CD4-positive, alpha-beta T cell treated with Interleukin-4 for 4 hours (primary cell): Measurements from ENCODE around the gene AMBP.
"Not testable (repeated sequence)": the region's sequence is repeated elsewhere in the genome, so short reads cannot be mapped to it uniquely, and the experiment has no call there.

Source experiments
- DNase-seq: peaks from one replicate; pipeline ENCODE4 v3.0.0-alpha.2; 2020

AMBP gene

DNA sequence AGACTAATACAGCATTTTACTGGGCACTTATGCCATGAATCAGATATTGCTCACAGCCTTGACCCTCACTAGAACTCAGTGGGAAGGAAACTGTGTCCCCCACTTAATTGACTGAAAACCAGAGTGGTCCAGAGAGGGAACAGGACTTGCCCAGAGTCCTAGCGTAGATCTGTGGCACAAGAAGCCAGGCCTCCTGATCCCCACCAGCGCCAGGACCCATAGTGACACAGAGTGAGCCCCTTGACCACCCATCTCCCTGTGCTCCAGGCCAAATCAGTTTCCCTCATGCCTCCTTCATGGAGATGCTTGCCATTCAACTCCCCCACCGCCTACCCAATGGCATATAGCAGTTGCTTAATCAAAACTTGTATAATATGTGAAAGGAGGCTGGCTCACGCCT, 12.7 kb upstream of the AMBP start:
- DNase-seq: no peak

DNA sequence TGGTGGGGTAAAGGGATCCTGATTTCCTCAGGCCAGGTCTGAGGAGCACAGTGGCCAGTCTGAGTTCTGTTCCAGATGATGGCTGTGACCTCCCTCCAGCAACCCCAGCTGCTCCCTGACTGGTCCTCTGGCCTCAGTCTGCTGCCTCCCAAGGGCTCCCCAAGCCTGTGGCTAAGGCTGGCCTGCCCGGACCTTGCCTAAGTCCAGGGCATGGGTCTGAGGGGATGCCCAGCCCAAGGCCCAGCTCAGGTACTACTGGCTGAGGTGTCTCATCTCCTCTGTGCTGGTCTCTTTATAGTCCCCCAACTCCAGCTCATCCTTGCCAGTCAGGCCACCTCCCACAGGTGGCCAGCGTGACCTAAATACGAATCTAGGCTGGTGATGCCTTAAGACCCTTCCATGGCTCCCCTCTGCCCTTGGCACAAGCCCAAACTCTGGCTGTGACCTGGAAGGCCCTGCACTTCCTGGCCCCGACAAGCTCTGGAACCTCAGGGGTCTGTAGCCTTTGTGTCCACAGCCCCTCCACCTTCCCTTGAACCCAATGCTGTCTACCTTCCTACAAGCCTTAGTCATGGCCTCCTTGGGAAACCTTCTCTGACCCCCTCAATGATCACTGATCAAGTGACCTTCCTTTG, 11.2 kb upstream of the AMBP start:
- no peak for DNase-seq

DNA sequence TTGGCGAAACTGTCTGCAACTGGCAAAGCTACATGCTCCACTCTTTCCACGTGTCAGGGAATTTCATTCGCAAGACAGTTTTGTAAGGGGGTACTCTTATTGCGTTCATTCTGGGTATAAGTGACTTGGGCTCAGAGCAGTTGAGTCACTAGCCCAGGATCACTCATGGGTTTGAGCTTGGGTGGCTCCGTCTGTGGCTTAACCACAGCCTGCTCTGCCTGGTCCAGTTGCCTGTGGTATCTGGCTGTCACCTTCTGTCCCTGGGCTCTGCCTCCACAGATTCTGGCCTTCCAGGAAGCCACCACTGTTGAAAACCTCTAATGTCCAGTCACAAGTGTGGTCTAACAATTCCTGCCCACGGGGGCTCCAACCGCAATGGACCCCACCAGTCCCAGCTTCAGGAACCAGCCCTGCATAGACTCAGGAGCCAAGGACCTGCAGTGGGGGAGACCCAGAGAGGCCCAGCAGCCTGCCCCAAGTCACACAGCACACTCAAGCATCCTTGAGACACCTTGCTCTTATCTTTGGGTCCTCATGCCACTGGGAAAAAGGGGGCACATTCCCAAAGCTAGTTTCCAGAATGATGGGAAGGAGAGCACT, 10.6 kb upstream of the AMBP start:
- DNase-seq: no peak

DNA sequence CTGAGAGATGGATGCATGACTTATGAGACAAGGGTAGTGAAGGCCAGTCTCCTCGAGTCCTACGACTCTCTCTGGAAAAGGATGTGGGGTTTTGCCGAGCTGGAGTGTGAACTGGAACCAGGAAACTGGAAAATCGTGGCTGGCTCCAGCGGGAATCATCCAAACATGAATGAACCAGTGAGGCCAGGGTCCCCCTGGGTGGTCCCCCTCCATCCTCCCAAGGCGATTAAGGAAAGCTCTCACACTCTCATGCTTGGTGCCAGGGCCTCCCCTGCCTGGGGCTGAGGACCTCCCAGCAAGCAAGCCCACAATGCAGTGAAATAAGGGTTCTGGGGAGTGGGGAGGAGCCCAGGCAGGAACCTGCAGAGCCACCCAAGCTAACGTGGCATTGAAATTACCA, 9.6 kb upstream of the AMBP start:
- DNase-seq: no peak

DNA sequence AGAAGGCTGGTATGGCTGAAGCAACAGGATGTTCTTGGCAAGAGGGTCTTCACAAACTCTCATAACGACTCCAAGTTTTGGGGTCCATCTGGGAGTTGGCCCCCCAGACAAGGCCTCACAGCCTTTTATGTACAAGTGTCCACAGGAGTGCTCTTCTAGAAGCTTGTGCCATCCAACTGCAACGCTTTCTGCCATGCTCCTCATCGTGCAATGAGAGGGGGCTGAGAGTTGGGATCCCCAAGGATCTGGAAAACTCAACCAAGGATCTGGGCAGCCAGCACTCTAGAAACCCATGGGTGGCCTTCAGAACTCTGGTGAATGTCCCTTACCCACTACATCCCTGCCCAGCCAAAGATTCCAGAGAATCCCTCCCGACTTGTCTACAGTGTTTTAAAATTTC, 8.5 kb upstream of the AMBP start:
- DNase-seq: no peak

DNA sequence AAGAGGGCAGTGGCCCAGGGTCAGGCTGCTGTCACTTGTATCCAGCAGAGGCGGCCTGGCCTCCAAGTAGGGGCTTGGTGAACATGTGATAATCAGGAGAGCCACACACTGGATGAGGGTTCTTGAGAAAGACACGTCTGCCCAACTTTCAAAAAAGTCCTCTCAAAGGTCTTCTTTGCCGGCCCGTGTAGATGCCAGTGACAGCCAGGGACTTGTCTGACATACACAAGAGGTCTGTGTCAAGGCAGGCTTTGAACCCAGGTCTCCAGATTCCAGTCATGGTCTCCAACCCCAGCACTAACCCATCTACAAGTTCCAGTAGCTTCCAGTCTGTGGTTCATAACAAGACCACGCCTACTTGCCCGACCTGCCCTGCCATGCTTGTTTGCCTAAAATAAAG, 7.9 kb upstream of the AMBP start:
- DNase-seq: no peak

DNA sequence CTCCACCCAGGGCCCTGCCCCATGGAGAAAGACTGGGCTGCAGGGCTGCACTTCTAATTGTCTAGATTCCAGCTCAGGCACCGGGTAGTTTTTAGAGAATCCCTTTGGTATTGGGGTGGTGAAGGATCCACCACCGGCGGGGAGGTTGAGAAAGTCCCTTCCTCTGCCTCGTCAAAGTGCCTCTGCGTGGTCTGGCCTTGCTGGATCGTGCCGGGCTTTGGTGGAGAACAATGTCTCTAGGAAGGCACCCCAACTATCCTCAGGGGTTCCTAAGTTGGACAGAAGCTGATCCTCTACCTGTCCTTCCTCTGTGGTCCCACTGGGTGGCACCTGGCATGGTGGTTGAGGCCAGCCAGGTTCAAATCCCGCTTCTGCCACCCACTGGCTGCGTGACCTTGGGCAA, 7.3 kb upstream of the AMBP start:
- DNase-seq: no peak

DNA sequence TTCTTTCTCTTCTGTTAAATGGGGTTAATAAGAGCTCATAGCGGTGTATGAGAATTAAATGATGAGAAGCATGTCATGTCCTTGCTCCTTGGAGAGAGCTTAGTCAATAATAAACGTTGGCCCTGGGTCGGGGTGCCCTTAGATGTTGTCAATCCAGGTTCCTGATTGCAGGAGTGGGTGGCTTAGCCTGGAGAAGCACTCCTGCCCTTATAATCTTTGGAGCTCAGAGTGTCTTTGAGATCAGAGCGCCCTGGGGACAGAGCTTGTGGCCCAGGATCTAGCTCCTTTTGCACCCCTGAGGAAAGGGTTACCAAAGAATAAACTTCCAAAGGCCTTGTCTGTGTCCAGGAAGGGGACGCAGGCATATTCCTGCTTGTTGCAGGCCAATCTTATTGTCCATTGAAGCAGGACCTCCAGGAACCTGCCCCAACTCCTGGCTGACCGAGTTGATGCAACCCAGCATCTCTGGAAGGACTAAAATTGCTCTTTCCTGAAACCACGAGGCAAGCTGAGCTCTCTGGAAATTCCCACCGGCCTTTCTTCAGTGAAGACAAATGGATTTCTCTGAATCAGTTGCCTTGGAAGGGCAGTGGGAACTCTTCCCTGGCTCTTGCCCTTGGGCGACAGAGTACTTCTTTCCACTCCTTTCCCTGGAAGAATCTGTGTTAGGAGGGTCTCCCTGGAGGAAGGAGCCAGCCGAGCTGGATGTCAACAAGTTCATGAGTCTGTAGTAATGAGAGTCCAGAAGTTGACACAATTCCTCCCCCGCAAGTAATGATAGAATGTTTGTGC, 6.4 kb upstream of the AMBP start:
- no peak for DNase-seq

DNA sequence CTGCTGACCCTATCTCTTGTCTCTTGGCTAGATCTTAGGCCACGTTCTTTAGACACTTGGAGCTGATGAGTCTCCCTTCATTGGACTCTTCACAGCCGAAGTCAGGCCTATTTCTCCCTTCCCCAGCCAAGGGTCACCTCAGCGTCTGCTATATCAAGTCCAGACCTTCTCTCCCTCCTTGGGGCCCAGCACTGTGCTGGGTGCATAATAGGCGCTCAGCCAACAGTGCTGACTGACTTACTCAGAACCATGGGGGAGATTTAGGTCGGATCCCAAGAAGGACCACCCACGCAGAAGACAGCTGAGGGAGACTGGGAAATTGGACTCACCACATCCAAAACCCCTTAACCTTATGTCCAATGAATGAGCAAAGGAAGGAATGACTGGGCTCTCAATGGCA, 5.6 kb upstream of the AMBP start:
- DNase-seq: no peak

DNA sequence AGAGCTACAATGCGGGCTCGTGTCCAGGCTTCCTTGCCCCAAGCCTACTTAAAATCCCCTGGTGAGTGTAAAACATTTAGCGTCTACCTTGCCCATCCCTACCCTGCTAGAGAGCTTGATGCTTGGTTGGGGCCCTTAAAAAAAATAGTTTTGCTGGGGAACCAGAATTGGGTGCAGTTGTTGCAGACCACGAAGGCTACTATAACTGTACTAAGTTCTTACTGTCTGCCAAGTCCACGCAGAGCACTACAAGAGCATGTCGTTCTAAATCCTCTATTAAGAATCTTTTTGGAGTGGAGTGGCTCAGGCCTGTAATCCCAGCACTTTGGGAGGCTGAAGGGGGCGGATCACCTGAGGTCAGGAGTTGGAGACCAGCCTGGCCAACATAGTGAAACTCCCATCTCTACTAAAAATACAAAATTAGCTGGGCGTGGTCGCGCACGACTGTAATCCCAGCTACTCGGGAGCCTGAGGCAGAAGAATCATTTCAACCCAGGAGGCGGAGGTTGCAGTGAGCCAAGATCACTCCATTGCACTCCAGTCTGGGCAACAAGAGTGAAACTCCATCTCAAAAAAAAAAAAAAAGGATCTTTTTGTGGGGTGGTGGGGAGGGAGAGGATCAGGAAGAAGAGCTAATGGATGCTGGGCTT, 4.8 kb upstream of the AMBP start:
- DNase-seq: not testable (repeated sequence)

DNA sequence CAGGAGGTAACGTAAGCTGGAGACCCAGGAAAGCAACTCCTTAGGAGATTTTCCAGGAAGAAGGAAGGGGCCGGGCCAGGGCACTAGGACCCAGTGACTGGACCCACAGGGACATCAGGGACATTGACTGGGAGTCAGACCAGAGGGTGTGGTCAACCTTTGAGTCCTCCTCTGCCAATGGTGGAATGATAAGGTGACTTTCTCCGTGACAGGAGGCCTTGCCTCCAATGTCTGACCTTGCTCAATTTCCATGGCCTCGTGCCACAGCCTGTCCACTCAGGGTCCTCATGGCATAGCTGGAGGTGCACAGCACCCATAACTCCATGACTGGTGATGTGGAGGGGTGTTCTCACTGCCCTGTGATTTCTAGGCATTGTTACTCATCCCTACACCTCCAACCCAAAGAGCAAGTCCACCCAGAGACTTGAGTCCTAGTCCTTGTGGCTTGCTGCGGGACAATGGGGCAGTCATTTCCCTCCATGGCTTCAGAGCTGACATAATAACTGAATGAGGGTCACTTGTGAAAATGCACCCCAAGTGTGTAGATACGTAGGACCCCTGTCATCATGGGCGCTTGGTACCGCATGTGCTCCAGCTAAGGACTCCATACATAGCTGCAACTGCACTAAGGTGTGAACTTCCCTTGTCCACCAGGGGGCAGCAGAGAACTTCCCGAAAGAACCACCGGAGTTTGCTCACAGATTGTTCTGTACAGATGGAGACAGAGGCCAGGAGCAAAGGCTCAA, 4.1 kb upstream of the AMBP start:
- DNase-seq: peak; percentile 68

DNA sequence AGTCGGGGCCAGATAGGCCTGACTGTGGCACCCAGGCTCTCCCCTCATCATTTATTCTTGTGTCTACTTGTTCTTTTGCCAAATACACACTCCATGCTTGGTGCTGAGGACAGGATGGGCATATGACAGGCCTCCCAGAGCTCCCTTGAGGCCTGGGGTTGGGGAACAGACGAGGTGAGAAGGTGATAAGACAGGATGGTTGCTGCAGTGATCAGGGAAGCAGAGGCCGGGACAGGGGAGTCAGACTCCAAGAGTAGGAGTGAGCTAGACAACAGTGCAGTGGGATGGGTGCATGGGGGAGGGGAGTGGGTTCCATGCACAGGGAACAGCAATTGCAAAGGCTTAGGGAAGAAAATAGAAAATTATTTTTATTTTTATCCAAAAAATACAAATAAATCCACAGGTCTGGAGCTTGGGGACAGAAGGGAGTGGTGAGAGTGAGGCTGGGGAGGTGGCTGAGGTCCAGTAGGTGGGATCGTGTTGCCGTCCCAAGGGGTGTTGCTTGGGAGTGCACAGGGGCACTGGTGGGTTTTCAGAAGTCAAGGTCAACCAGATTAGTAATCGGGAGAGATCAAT, 3.4 kb upstream of the AMBP start:
- no peak for DNase-seq

DNA sequence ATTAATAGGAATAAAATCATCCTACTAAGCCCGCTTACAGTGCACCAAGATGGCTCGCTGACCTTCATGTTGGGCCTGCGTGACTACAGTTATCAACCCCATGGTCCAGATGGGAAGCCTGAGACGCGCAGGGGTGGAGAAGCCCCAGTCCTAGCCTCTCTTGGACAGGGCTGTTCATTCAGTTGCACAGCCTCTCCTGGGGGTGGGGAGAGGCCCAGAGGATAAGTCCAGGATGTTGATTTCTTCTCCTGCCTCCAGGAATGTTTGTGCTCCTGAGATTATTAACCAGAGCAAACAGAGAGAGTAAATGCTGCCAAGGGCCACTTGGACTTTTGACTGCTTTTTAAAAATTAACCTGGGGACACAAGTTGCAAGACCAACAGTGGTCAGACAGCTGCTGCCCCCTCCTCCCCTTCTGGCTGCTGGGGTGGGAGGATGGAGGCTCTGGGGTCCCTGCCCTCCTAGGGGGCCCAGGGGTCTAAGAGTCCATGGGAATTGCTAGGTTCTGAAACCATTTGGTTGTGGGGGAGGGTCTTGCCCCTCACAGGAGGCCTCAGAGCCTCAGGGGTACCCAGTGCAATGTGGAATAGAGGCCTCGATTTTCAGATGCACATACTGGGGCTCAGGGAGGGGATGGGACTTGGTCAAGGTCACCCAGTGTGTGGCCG, 2.8 kb upstream of the AMBP start:
- no peak for DNase-seq

DNA sequence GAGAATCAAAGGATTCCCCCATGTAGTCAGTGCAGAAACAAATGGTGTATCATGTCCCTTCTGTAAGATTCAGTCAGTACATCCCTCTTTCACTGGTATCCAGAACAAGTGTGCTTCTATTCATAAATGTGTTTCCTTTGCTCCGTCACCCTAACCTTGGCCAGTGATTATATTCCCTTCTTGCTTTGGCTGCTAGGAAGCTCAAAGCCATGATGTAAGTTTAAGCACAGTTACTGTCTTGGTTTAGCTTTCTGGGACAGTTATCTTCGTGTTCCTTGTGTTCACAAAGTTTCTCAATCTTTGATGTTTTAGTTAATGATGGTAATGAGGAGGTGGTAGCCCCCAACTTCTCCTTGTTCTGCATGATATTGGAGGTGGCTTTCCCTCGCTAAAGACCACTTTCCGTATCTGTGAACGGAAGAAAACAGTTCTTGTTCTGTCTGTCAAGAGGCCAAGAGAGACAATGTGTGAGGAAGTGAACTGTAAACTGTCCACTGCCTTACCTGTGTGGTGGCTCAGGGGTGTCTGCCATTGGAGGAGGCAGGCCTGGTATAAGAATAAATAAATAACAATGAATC, 2.2 kb upstream of the AMBP start:
- no peak for DNase-seq

DNA sequence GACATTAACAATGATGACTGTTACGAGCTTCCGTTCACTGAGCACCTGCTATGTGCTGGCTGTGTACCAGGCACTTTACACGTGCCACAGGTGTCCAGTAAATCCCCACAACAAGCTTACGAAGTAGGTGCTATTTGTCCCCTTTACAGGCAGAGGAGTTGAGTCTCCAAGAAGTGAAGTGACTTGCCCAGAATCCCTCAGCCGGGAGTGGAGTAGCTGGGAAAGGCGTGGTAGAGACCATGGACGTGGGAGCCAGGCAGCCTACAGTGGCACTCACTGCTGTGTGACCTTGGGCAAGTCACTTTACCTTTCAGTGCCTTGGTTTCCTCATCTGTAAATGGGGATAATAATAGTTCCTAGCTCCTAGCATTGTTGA, 669 bp upstream of the AMBP start:
- no peak for DNase-seq

DNA sequence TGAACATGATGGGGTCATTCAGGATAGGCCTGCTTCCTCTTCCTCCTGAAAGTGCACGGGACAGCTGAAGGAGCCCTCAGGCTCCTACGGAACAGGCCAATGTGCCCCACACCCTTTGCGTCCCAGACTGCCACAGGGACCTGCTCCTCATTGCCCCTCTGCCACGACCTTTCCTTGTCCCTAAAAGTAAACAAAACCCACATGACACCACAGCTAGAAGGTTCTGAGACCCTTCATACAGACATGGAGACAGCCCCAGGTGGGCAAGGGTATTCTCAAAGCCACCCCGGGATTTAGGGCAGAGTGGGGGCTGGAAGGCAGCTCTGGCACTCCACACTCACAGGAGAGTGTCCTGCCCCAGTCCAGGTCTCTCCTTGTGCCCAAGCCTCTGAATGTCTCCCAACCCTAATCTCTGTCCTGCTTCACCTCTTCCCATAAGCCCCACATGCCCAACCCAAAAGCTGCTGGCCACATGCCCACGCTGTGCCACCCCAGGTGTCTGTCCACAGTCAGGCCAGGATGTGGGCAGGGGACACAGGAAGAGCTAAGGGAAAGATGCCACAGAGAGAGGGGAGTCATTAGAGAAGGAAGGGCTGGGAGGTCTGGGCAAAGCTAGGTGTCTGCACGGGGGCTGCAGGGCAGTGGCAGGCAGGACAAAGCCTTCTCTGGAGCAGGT, 800 bp downstream of the AMBP start:
- DNase-seq: no peak

DNA sequence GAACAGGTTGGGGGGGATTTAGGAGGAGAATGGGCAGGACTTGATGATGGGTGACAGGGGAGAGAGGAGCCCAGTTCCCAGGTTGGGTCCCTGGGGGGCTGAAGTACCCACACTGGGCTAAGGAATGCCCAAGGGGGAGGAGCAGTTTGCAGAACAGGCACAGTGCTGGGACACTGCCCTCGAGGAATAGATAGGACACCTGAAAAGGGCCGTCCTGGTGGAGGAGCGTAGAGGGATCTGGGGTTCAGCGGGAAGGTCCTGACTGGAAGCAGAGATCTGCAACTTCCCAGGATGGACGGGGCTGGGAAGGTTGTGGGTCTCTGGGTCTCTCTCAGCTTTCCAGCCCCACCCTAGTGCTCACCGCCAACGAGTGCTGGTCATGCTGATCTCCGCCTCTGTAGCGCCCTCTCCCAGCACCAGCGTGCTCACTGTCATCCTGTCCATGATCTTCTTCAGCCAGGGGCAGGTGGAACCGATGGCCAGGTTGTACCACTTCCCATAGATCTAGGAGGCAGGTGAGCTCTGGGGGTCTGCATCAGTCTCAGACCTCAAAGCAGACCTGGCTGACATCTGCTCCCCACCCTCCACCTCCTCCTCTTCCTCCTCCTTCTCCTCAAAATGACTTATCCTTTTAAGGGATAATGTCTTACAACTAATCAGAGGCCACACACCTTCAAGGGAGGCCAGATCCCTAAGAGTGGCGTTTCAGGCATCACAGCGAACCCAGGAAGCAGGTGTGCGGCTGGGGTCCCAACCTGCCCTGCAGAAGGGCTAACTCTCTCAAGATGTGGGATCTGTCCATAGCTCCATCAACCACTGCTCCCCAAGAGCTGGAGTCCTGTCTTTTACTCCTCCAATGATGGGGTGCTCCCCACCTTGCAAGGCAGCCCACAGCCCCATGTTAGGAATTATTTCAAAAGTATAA, 1.6 kb downstream of the AMBP start:
- DNase-seq: no peak

DNA sequence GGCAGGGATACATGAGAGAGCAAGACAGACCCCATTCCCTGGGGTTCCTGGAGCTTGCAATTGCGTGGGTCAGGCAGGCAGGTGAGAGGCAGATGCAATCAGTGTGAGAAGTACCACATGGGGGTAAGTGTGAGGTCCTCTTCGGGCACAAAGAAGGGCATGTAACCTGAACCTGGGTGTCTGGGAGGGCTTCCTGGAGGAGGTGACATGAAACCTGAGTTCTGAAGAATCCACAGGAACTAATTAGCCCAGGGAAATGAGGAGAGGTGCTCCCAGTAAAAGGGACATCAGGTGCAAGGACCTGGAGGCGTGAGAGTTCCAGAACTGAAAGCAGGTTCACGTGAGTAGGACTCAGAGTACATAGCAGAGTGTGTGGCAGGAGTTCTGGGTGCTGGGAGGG, 2.5 kb downstream of the AMBP start:
- DNase-seq: no peak

DNA sequence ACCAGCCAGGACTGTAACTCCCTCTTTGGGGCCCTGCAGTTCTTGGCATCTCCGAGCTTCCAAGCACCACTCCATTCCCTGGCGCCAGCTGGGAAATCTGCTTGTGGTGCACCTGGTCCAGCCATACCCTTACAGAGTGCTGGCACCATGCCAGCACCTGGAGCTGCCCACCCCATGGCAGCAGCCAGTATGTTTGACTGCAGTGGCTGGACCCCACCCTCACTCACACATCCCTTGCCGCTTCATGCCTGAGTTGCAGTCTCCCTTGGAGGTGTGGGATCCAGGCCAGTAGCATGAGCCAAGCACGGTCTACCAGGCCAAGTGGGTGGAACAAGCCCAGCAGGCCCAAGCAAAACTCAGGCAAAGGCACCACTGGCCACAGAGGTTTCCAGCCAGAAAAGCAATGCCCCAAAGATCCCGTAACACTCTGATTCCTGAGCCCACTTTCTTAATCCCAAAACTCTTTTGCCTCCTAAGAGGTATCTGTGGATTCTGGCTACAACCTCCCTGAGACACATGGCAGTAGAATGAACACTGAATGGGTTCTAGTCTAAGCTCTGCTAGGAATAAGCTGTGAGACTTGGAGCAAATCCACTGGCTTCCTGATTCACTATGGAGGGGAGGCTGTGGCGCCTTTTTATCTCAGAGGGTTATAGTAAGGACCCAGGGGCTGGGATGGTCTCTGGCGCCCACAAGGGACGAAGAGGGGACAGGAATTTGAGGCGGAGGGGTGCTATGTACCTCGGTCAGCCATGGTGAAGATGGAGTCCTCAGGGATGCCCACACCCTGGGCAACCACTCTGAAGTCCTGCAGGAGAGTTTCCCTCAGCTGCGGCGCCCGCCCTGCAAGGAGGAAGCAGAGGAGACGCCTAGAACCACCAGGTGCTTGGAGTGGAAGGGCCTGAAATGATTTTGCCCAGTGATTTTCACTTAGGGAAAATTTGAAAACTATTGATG, 5.6 kb downstream of the AMBP start:
- DNase-seq: no peak
